ENCODE measurements around the gene CNKSR3. TPM values are rescaled to one million over a fixed set of nuclear protein-coding genes. Genes with fewer than 3 reads are reported as not detected.
A peak's percentile ranks its signal among the peaks of the same experiment; 100 is the strongest.

CNKSR3 gene
- total and polyA plus RNA-seq, 8 donors, result 10.5 to 33.2 (median 29.8) TPM

GRCh38 chr6:154356690-154357089, 153.8 kb downstream of the CNKSR3 start, which contains the start of gene IPCEF1:
IPCEF1 (minus strand) TSS chr6:154356803; CDS start chr6:154265947, 90,856 bp downstream.
- Histone ChIP-seq H3K27ac (peak within 1 kb of the TSS in 1 of 2 donors; percentile 77), H3K27me3 (no peaks in the 10 kb centered on the region), H3K9me3 (no peaks in the 10 kb centered on the region), H3K4me3 (no peak within 1 kb of the TSS), H3K4me1 (peaks cover 0 to 56% of the 10 kb centered on the region in 2 donors), H3K36me3 (no peaks in the 10 kb centered on the region)
- DNase-seq (no peak), ATAC-seq (peak; percentile 11)
- intact Hi-C loops (cut with DNase I), result no loop called here
- TF ChIP-seq CTCF (IDR thresholded peaks at IDR 0.05), result no peak

GRCh38 chr6:154356113-154356512, 154.4 kb downstream of the CNKSR3 start:
- DNase-seq, result no peak
- no peaks in the 10 kb centered on the region for H3K27me3 ChIP-seq
- H3K4me1 ChIP-seq, result peaks cover 0 to 56% of the 10 kb centered on the region in 2 donors
- TF ChIP-seq CTCF (IDR thresholded peaks at IDR 0.05), result no peak
- no peaks in the 10 kb centered on the region for H3K36me3 ChIP-seq
- H3K27ac ChIP-seq, result peak overlapping the region in 1 of 2 donors; percentile 77
- H3K9me3 ChIP-seq, result no peaks in the 10 kb centered on the region
- ATAC-seq, result no peak
- intact Hi-C loops (cut with DNase I), result no loop called here
- H3K4me3 ChIP-seq, result no peak overlapping the region

- ATAC-seq (no peak), DNase-seq (no peak)
- intact Hi-C loops (cut with DNase I), result no loop called here
- no peak overlapping the region for H3K4me3 ChIP-seq
- no peaks in the 10 kb centered on the region for H3K36me3 ChIP-seq
- peaks cover 0 to 51% of the 10 kb centered on the region in 2 donors for H3K4me1 ChIP-seq
- H3K9me3 ChIP-seq, result no peaks in the 10 kb centered on the region
- TF ChIP-seq CTCF (IDR thresholded peaks at IDR 0.05), result no peak
- no peaks in the 10 kb centered on the region for H3K27me3 ChIP-seq
- H3K27ac ChIP-seq, result peak overlapping the region in 1 of 2 donors; percentile 77
These were observed 156.2 kb downstream of the CNKSR3 start for GRCh38 chr6:154354265-154354777.

GRCh38 chr6:154353626-154354025, 156.9 kb downstream of the CNKSR3 start:
- Histone ChIP-seq H3K4me1 (peaks cover 0 to 44% of the 10 kb centered on the region in 2 donors), H3K27ac (no peak overlapping the region), H3K36me3 (no peaks in the 10 kb centered on the region), H3K9me3 (no peaks in the 10 kb centered on the region), H3K4me3 (no peak overlapping the region), H3K27me3 (no peaks in the 10 kb centered on the region)
- intact Hi-C loops (cut with DNase I), result no loop called here
- no peak for DNase-seq
- no peak for ATAC-seq
- no peak for TF ChIP-seq CTCF (IDR thresholded peaks at IDR 0.05)

- Histone ChIP-seq H3K9me3 (no peaks in the 10 kb centered on the region), H3K4me3 (no peak overlapping the region), H3K36me3 (no peaks in the 10 kb centered on the region), H3K27ac (no peak overlapping the region), H3K27me3 (no peaks in the 10 kb centered on the region), H3K4me1 (peaks cover 0 to 43% of the 10 kb centered on the region in 2 donors)
- DNase-seq (peak in 1 of 4 donors; percentile 55), ATAC-seq (peak; percentile 51)
- intact Hi-C loops (cut with DNase I), result no loop called here
- no peak for TF ChIP-seq CTCF (IDR thresholded peaks at IDR 0.05)
These were observed 157.4 kb downstream of the CNKSR3 start for GRCh38 chr6:154352898-154353585.
